ENCODE results near the gene TNS3. TPM values are rescaled to one million over a fixed set of nuclear protein-coding genes. Genes with fewer than 3 reads are reported as not detected.
A peak's percentile ranks its signal among the peaks of the same experiment; 100 is the strongest.

The TNS3 gene
- total and polyA plus RNA-seq, 2 of the 13 experiments (the other 11 are each of a cell fraction or from before 2014, with no cell fraction given), result 52.9 to 55.7 TPM

- TF ChIP-seq PRDM4 (CRISPR knock-in tag; IDR thresholded peaks at IDR 0.05; ENCODE audit: borderline replicate concordance), result no peak
- TF ChIP-seq ONECUT2 (CRISPR knock-in tag; IDR thresholded peaks at IDR 0.05), result no peak
- TF ChIP-seq NR2F2 (IDR thresholded peaks at IDR 0.05; ENCODE audit: borderline replicate concordance, low read depth), result peak; percentile 56; the same call in 1 of the 2 replicates
- no peak for TF ChIP-seq ZSCAN30 (CRISPR knock-in tag; IDR thresholded peaks at IDR 0.05)
- TF ChIP-seq, protein P1, sequence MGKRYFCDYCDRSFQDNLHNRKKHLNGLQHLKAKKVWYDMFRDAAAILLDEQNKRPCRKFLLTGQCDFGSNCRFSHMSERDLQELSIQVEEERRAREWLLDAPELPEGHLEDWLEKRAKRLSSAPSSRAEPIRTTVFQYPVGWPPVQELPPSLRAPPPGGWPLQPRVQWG (CRISPR knock-in tag; IDR thresholded peaks at IDR 0.05; ENCODE audit: borderline replicate concordance, low read depth), result no peak
- TF ChIP-seq, protein P2, sequence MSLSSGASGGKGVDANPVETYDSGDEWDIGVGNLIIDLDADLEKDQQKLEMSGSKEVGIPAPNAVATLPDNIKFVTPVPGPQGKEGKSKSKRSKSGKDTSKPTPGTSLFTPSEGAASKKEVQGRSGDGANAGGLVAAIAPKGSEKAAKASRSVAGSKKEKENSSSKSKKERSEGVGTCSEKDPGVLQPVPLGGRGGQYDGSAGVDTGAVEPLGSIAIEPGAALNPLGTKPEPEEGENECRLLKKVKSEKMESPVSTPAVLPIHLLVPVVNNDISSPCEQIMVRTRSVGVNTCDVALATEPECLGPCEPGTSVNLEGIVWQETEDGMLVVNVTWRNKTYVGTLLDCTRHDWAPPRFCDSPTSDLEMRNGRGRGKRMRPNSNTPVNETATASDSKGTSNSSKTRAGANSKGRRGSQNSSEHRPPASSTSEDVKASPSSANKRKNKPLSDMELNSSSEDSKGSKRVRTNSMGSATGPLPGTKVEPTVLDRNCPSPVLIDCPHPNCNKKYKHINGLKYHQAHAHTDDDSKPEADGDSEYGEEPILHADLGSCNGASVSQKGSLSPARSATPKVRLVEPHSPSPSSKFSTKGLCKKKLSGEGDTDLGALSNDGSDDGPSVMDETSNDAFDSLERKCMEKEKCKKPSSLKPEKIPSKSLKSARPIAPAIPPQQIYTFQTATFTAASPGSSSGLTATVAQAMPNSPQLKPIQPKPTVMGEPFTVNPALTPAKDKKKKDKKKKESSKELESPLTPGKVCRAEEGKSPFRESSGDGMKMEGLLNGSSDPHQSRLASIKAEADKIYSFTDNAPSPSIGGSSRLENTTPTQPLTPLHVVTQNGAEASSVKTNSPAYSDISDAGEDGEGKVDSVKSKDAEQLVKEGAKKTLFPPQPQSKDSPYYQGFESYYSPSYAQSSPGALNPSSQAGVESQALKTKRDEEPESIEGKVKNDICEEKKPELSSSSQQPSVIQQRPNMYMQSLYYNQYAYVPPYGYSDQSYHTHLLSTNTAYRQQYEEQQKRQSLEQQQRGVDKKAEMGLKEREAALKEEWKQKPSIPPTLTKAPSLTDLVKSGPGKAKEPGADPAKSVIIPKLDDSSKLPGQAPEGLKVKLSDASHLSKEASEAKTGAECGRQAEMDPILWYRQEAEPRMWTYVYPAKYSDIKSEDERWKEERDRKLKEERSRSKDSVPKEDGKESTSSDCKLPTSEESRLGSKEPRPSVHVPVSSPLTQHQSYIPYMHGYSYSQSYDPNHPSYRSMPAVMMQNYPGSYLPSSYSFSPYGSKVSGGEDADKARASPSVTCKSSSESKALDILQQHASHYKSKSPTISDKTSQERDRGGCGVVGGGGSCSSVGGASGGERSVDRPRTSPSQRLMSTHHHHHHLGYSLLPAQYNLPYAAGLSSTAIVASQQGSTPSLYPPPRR (CRISPR knock-in tag; IDR thresholded peaks at IDR 0.05; ENCODE audit: borderline replicate concordance), result peak; percentile 82
- TF ChIP-seq MED1 (CRISPR knock-in tag; IDR thresholded peaks at IDR 0.05), result peak; percentile 88
- TF ChIP-seq ZNF275 (CRISPR knock-in tag; IDR thresholded peaks at IDR 0.05; ENCODE audit: borderline replicate concordance), result no peak
- peak; percentile 78 for TF ChIP-seq TGIF2 (CRISPR knock-in tag; IDR thresholded peaks at IDR 0.05)
- TF ChIP-seq, protein P3, sequence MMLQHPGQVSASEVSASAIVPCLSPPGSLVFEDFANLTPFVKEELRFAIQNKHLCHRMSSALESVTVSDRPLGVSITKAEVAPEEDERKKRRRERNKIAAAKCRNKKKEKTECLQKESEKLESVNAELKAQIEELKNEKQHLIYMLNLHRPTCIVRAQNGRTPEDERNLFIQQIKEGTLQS (CRISPR knock-in tag; IDR thresholded peaks at IDR 0.05), result no peak
- TF ChIP-seq NFATC3 (CRISPR knock-in tag; IDR thresholded peaks at IDR 0.05), result 0 out of 2 replicates have a peak, but pooled peaks have one; percentile 48
- no peak for TF ChIP-seq ZNF530 (CRISPR knock-in tag; IDR thresholded peaks at IDR 0.05; ENCODE audit: low read depth)
- TF ChIP-seq SPEN (CRISPR knock-in tag; IDR thresholded peaks at IDR 0.05; ENCODE audit: low read depth), result no peak
- peak; percentile 49 for TF ChIP-seq HNF4A (CRISPR knock-in tag; IDR thresholded peaks at IDR 0.05)
- no peak for TF ChIP-seq ZNF629 (CRISPR knock-in tag; conservative IDR thresholded peaks at IDR 0.05)
- TF ChIP-seq ZNF691 (CRISPR knock-in tag; IDR thresholded peaks at IDR 0.05; ENCODE audit: borderline replicate concordance, low read depth), result peak; percentile 37; the same call in 1 of the 2 replicates
- 0 out of 2 replicates have a peak, but pooled peaks have one; percentile 62 for TF ChIP-seq MEIS2 (CRISPR knock-in tag; IDR thresholded peaks at IDR 0.05)
- TF ChIP-seq MAZ (IDR thresholded peaks at IDR 0.05; ENCODE audit: borderline replicate concordance, low read depth, low read length), result no peak
- no peak for TF ChIP-seq MAZ (CRISPR knock-in tag; IDR thresholded peaks at IDR 0.05; ENCODE audit: low read depth)
Observed at GRCh38 chr7:47571331-47572093, 10.4 kb downstream of the TNS3 start (continued).

Data from HepG2 (cell line).